K562 treated with DMSO at 1 percent for 24 hours (cell line): ENCODE measurements around the gene KIF4A. TPM values are rescaled to one million over a fixed set of nuclear protein-coding genes. Genes with fewer than 3 reads are reported as not detected.

Source experiments
- total RNA-seq: library from RNA; unstranded; fragments of 300-600 nt; gene quantifications from 2 replicates; pipeline ENCODE4 v1.2.3, GENCODE V29; 2022; ENCODE audit warnings: low read depth; ENCODE audit not compliant: insufficient read depth

The KIF4A gene
- total RNA-seq: 32.7 and 41.8 TPM in 2 replicates

GRCh38 chrX:70289793-70290770 is at the start of gene KIF4A, which contains the start of gene PDZD11:
Gene KIF4A, plus strand, starts transcription at chrX:70290104. Its CDS starts 355 bp downstream, at chrX:70290459.
Gene PDZD11, minus strand, starts transcription at chrX:70289927. Its CDS starts 586 bp downstream, at chrX:70289341.

GRCh38 chrX:70260104-70260503 is 29.8 kb upstream of the KIF4A start, which contains the start of gene P2RY4:
Gene P2RY4, minus strand, starts transcription at chrX:70260204. Its CDS starts 580 bp downstream, at chrX:70259624.

GRCh38 chrX:70268034-70268433 is 21.9 kb upstream of the KIF4A start, which contains the start of gene ARR3:
Gene ARR3, plus strand, starts transcription at chrX:70268334. Its CDS starts 1,052 bp downstream, at chrX:70269386.

GRCh38 chrX:70281951-70282350 is 8.0 kb upstream of the KIF4A start, which contains the start of gene RAB41:
Gene RAB41, plus strand, starts transcription at chrX:70282172. Its CDS starts 46 bp downstream, at chrX:70282218.

GRCh38 chrX:70422851-70423341 is 133.0 kb downstream of the KIF4A start, which contains the start of gene GDPD2:
Gene GDPD2, plus strand, starts transcription at chrX:70423314. Its CDS starts 1,671 bp downstream, at chrX:70424985.

GRCh38 chrX:70444326-70444945 is 154.5 kb downstream of the KIF4A start, which contains the start of gene DLG3:
Gene DLG3, plus strand, starts transcription at chrX:70444835. Its CDS starts 367 bp downstream, at chrX:70445202.

Other genes starting within 250 kb of the KIF4A start
- gene AWAT2, start 240.2 kb upstream of the KIF4A start, total RNA-seq: not detected in 2 replicates
- gene OTUD6A, start 227.6 kb upstream of the KIF4A start, total RNA-seq: 1.2 and 1.3 TPM in 2 replicates
- 73.1 and 74.3 TPM in 2 replicates for gene IGBP1, start 156.7 kb upstream of the KIF4A start, total RNA-seq
- gene DGAT2L6, start 112.6 kb upstream of the KIF4A start, total RNA-seq: not detected in 2 replicates
- not detected in 2 replicates for gene AWAT1, start 55.4 kb upstream of the KIF4A start, total RNA-seq
- not detected in 2 replicates for gene P2RY4, start 29.9 kb upstream of the KIF4A start, total RNA-seq
- gene ARR3, start 21.8 kb upstream of the KIF4A start, total RNA-seq: not detected in 2 replicates
- not detected in 2 replicates for gene RAB41, start 7.9 kb upstream of the KIF4A start, total RNA-seq
- gene PDZD11, start 177 bp upstream of the KIF4A start, total RNA-seq: 43.2 and 43.4 TPM in 2 replicates
- gene GDPD2, start 133.2 kb downstream of the KIF4A start, total RNA-seq: 0.23 TPM in 1 of 2 replicates, not detected in the other
- gene DLG3, start 154.7 kb downstream of the KIF4A start, total RNA-seq: 4.8 and 8.4 TPM in 2 replicates